Mesendoderm (in vitro differentiated cells): ENCODE results near the gene KDM6B.

Source experiments
- DNase-seq: peaks from one replicate; pipeline ENCODE4 v3.0.0; 2013
- H2AK5ac ChIP-seq: 2 replicates; pipeline ENCODE4 v1.6.1; 2013; ENCODE audit warnings: low read length, inconsistent platforms
- H2BK120ac ChIP-seq: 2 replicates; pipeline ENCODE4 v1.6.1; 2013; ENCODE audit warnings: low read depth, mild to moderate bottlenecking, low read length, moderate library complexity, mixed read lengths
- H2BK15ac ChIP-seq: replicated peaks from 2 replicates; pipeline ENCODE4 v1.6.1; 2013; ENCODE audit warnings: low read depth, mild to moderate bottlenecking, moderate library complexity
- H2BK5ac ChIP-seq: 2 replicates; pipeline ENCODE4 v1.6.1; 2013; ENCODE audit warnings: low read length, inconsistent platforms
- H3K18ac ChIP-seq: 2 replicates; pipeline ENCODE4 v1.6.1; 2013; ENCODE audit warnings: mild to moderate bottlenecking, low read length, mixed read lengths
- H3K23ac ChIP-seq: one replicate; pipeline ENCODE4 v1.6.1; 2013; ENCODE audit warnings: low read length
- H3K27ac ChIP-seq: 2 replicates; pipeline ENCODE4 v1.5.1; 2013; ENCODE audit warnings: low read depth, mild to moderate bottlenecking, inconsistent platforms, low read length, moderate library complexity
- H3K27me3 ChIP-seq: 2 replicates; pipeline ENCODE4 v1.6.1; 2013; ENCODE audit warnings: low read length, control low read depth, mild to moderate bottlenecking, inconsistent platforms; ENCODE audit not compliant: insufficient read depth, poor library complexity
- H3K36me3 ChIP-seq: 2 replicates; pipeline ENCODE4 v1.6.1; 2013; ENCODE audit warnings: low read length, inconsistent platforms; ENCODE audit not compliant: control insufficient read depth, insufficient read depth
- H3K4ac ChIP-seq: one replicate; pipeline ENCODE4 v1.6.1; 2013; ENCODE audit warnings: low read depth, mild to moderate bottlenecking, low read length, moderate library complexity
- H3K4me1 ChIP-seq: 2 replicates; pipeline ENCODE4 v1.6.1; 2013; ENCODE audit warnings: low read depth, low read length, inconsistent platforms; ENCODE audit not compliant: control insufficient read depth
- H3K4me2 ChIP-seq: 2 replicates; pipeline ENCODE4 v1.6.1; 2013; ENCODE audit warnings: low read length
- H3K4me3 ChIP-seq: 2 replicates; pipeline ENCODE4 v1.5.1; 2013; ENCODE audit warnings: mild to moderate bottlenecking, low read length
- H3K56ac ChIP-seq: one replicate; pipeline ENCODE4 v1.6.1; 2013; ENCODE audit warnings: low read length
- H3K79me1 ChIP-seq: 2 replicates; pipeline ENCODE4 v1.6.1; 2013; ENCODE audit warnings: low read length, inconsistent platforms
- H3K79me2 ChIP-seq: 2 replicates; pipeline ENCODE4 v1.6.1; 2013; ENCODE audit warnings: mild to moderate bottlenecking, low read length; ENCODE audit not compliant: control insufficient read depth, insufficient read depth
- H3K9ac ChIP-seq: 2 replicates; pipeline ENCODE4 v1.6.1; 2013; ENCODE audit warnings: low read length, inconsistent platforms
- H4K5ac ChIP-seq: one replicate; pipeline ENCODE4 v1.6.1; 2013; ENCODE audit warnings: low read length
- H4K8ac ChIP-seq: one replicate; pipeline ENCODE4 v1.6.1; 2013; ENCODE audit warnings: low read depth, mild to moderate bottlenecking, control low read depth, low read length, moderate library complexity
- WGBS: extraction: QIAGEN DNeasy Blood & Tissue Kit; methylation state at CpG from one replicate; pipeline ENCODE4 v1.1.7; 2013; ENCODE audit warnings: low lambda C conversion rate, missing lambda C conversion rate; ENCODE audit not compliant: insufficient coverage; ENCODE audit errors: extremely low coverage; 5-methylcytosine and 5-hydroxymethylcytosine counted together

KDM6B gene

DNA sequence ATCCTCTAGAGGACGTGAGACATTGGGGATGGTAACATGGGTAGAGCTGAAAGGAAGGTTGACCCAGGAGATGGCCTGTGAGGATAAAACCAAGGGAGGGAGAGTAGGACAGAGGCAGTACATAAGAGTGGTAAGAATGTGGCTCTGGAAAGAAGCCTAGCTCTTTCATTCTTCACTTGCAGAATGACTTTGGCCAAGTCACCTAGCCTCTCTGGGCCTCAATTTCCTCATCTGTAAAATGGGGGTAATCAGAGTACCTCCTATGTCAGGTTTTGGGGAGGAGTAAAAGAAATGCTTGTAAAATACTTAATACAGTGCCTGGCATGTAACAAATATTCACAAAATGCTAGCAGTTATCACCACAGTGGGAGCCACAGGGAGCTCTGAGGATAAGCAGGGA is 6.9 kb downstream of the KDM6B start:
- peak overlapping the region; percentile 97 for H3K9ac ChIP-seq
- no peak overlapping the region for H4K5ac ChIP-seq
- DNase-seq = no peak
- no peak overlapping the region for H2AK5ac ChIP-seq
- H3K56ac ChIP-seq = peak overlapping the region; percentile 96
- no peaks in the 10 kb centered on the region for H3K79me1 ChIP-seq
- H4K8ac ChIP-seq = no peak overlapping the region
- no peak overlapping the region for H2BK15ac ChIP-seq
- H2BK120ac ChIP-seq = no peak overlapping the region
- peaks cover 8% of the 10 kb centered on the region for H3K4me1 ChIP-seq
- H3K36me3 ChIP-seq = no peaks in the 10 kb centered on the region
- H3K23ac ChIP-seq = no peak overlapping the region
- H3K27ac ChIP-seq = no peak overlapping the region
- H3K79me2 ChIP-seq = no peaks in the 10 kb centered on the region
- H2BK5ac ChIP-seq = no peak overlapping the region
- no peak overlapping the region for H3K4ac ChIP-seq
- no peak overlapping the region for H3K4me2 ChIP-seq
- no peak overlapping the region for H3K4me3 ChIP-seq
- WGBS = no CpG with 5 or more reads among the region's 1 CpG
- no peak overlapping the region for H3K18ac ChIP-seq
- no peaks in the 10 kb centered on the region for H3K27me3 ChIP-seq

DNA sequence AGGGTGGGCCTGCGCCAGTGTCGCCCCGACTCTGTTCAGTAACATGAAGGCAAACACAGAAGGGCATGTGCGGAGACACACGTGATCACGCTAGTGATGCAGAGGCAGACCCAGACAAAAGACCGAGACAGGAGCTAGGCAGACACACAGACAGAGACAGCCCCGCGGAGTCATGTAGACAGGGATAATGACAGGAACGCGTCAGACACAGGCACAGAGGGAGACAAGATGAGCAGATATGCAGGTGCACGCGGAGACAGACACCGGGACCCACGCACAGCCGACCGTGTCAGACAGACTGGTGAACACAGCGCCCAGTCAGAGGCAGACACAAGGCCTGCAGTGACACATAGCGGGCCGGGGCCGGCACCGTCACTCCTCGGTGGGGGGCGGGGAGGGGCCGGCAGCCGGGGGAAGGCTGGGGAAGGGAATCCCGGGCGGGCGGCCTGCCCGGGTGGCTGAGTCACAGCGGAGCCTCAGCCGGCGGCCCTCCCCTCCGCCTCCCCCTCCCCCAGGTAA is 7.4 kb downstream of the KDM6B start:
- peak; percentile 83 for DNase-seq
- no peak overlapping the region for H3K23ac ChIP-seq
- peak overlapping the region; percentile 97 for H3K9ac ChIP-seq
- peak overlapping the region; percentile 91 for H3K4me3 ChIP-seq
- H3K27me3 ChIP-seq = no peaks in the 10 kb centered on the region
- no peak overlapping the region for H2AK5ac ChIP-seq
- H3K36me3 ChIP-seq = no peaks in the 10 kb centered on the region
- peaks cover 8% of the 10 kb centered on the region for H3K4me1 ChIP-seq
- peak overlapping the region; percentile 96 for H3K56ac ChIP-seq
- peak overlapping the region; percentile 67 for H2BK5ac ChIP-seq
- no peak overlapping the region for H2BK120ac ChIP-seq
- no peaks in the 10 kb centered on the region for H3K79me1 ChIP-seq
- no peaks in the 10 kb centered on the region for H3K79me2 ChIP-seq
- no CpG with 5 or more reads among the region's 34 CpGs for WGBS
- H3K4me2 ChIP-seq = peak overlapping the region; percentile 87
- H3K27ac ChIP-seq = peak overlapping the region; percentile 95
- no peak overlapping the region for H4K8ac ChIP-seq
- no peak overlapping the region for H3K4ac ChIP-seq
- H4K5ac ChIP-seq = no peak overlapping the region
- H3K18ac ChIP-seq = peak overlapping the region; percentile 88
- H2BK15ac ChIP-seq = no peak overlapping the region

DNA sequence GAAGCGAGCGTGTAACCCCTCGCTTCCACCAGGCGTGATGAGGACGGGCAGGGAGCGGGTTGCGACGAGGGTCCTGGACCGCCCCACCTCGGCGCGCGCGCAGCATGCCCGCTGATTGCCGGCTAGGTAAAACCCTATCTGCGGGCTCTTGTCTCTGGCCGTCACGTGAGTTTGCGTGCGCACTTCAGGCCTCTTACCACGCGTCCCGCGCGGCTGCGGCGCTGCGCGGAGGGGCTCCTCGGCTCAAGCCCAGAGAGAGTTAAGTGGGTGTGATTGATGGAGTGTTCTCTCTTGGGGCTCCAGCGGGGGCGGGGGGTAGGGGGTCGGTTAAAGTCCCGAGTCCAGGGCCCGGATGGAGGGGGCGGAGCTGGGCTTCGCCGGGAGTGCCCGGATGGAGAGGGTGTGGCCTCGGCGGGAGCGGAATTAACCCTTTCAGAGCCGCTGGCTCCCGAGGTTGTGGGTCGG is 7.9 kb downstream of the KDM6B start:
- Histone ChIP-seq H3K27ac (peak overlapping the region; percentile 95), H3K79me2 (no peaks in the 10 kb centered on the region), H2AK5ac (no peak overlapping the region), H4K5ac (no peak overlapping the region), H3K23ac (no peak overlapping the region), H3K4ac (peak overlapping the region; percentile 25), H3K4me1 (peaks cover 8% of the 10 kb centered on the region), H3K4me3 (peak overlapping the region; percentile 91), H3K56ac (peak overlapping the region; percentile 96), H2BK15ac (no peak overlapping the region), H3K9ac (peak overlapping the region; percentile 97), H4K8ac (no peak overlapping the region), H2BK5ac (peak overlapping the region; percentile 67), H3K4me2 (peak overlapping the region; percentile 100), H3K36me3 (no peaks in the 10 kb centered on the region), H3K18ac (peak overlapping the region; percentile 88), H3K27me3 (no peaks in the 10 kb centered on the region), H3K79me1 (no peaks in the 10 kb centered on the region), H2BK120ac (peak overlapping the region; percentile 75)
- WGBS = no CpG with 5 or more reads among the region's 46 CpGs
- peak; percentile 94 for DNase-seq

DNA sequence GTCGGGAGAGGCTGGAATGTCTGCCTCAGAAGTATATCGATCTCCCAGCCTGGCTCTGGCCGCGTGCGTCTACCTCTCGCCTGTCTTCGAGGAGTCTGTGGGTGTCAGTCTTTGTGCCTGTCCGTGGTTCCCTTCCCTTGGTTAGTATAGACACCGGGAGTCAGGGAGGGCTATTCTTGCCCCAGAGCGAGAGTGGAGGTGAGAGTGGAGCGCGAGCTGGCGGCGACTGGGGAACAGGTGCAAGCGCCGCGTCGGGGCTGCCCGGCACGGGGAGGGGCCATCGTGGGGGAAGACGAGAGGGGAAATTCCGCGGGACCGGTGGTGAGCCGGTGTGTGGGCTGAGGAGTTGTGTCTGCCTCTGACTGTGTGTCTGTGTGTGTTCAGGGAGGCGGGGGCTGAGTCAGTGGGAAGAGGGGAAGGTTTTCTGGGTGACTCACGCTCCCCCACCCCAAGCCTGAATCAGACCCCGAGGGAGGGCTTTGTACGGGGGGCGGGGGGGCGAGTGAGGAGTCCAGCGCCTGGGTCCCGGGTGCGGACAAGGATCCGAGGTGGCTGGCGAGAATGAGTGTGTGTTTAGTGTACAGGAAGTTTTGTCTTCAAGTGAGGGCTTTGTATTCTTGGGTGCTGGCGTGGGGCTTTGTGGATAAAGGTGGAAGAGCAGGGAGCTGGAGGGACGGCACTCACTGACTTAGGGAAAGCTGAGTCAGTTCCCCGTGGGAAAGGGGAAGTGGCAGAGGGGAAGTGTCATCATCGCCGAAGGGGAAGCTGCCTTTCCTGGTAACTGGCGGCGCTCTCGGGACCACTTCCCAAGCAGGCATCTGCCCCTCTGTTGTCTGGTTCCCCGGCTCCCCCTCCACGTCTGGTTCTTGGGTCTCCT is 8.6 kb downstream of the KDM6B start:
- peaks cover 6% of the 10 kb centered on the region for H3K4me1 ChIP-seq
- H2BK120ac ChIP-seq = no peak overlapping the region
- H2BK5ac ChIP-seq = peak overlapping the region; percentile 50
- H3K4me3 ChIP-seq = peak overlapping the region; percentile 69
- H3K9ac ChIP-seq = peak overlapping the region; percentile 91
- H3K79me2 ChIP-seq = no peaks in the 10 kb centered on the region
- DNase-seq = peak; percentile 85
- H3K56ac ChIP-seq = peak overlapping the region; percentile 96
- H3K4ac ChIP-seq = peak overlapping the region; percentile 10
- H4K8ac ChIP-seq = no peak overlapping the region
- H3K27me3 ChIP-seq = no peaks in the 10 kb centered on the region
- peak overlapping the region; percentile 100 for H3K4me2 ChIP-seq
- H2AK5ac ChIP-seq = no peak overlapping the region
- no peaks in the 10 kb centered on the region for H3K36me3 ChIP-seq
- WGBS = no CpG with 5 or more reads among the region's 47 CpGs
- no peak overlapping the region for H4K5ac ChIP-seq
- H2BK15ac ChIP-seq = no peak overlapping the region
- peak overlapping the region; percentile 88 for H3K27ac ChIP-seq
- no peaks in the 10 kb centered on the region for H3K79me1 ChIP-seq
- H3K23ac ChIP-seq = peak overlapping the region; percentile 90
- H3K18ac ChIP-seq = peak overlapping the region; percentile 63

DNA sequence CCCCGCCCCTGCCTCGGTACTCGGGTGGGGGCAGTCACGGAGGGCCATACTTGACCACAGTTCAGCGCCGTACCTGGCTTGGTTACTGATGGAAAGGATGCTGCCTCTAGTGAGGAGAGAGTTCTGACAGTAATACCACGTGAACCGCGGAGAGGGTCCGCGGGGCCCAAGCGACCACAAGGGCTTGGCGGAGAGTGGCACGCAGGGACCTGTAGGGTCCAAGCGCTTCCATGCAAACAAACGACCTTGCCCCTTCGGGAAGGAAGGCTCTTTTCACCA is 9.2 kb downstream of the KDM6B start:
- peak overlapping the region; percentile 88 for H3K27ac ChIP-seq
- H3K4me1 ChIP-seq = peaks cover 4% of the 10 kb centered on the region
- peak overlapping the region; percentile 15 for H3K18ac ChIP-seq

More for the DNA sequence above, 9.2 kb downstream of the KDM6B start:
- peak overlapping the region; percentile 91 for H3K9ac ChIP-seq
- H3K23ac ChIP-seq = peak overlapping the region; percentile 59
- H3K4me3 ChIP-seq = peak overlapping the region; percentile 69
- peak overlapping the region; percentile 50 for H2BK5ac ChIP-seq
- WGBS = no CpG with 5 or more reads among the region's 17 CpGs
- peak overlapping the region; percentile 96 for H3K56ac ChIP-seq
- no peaks in the 10 kb centered on the region for H3K79me2 ChIP-seq
- no peaks in the 10 kb centered on the region for H3K27me3 ChIP-seq
- H3K79me1 ChIP-seq = no peaks in the 10 kb centered on the region
- H2BK120ac ChIP-seq = no peak overlapping the region
- H2BK15ac ChIP-seq = no peak overlapping the region
- H4K8ac ChIP-seq = no peak overlapping the region
- DNase-seq = peak; percentile 76
- H3K36me3 ChIP-seq = no peaks in the 10 kb centered on the region
- H2AK5ac ChIP-seq = no peak overlapping the region
- peak overlapping the region; percentile 4 for H3K4ac ChIP-seq
- H3K4me2 ChIP-seq = peak overlapping the region; percentile 100
- H4K5ac ChIP-seq = no peak overlapping the region
